Measurements from ENCODE around the gene KCNMB2.

Gene KCNMB2

DNA sequence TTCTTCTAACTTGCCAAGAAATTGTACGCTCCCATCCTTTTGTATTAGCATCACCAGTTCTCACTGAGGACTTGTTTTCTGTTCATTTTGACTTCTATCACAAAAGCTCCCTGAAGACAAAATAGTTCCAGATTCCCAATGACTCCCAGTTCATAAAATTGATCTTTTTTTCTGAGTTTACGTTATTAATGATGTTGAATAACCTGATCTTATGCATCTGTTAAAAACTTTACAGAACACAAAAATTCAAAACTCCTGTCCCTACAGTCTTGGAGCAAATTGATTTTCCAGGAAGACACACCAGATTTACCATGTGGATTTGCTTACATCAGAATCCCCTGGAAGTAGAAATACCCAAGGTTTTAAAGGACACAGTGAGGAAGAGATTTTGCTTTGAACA, 8.3 kb upstream of the KCNMB2 start:
- TF ChIP-seq, protein P1, sequence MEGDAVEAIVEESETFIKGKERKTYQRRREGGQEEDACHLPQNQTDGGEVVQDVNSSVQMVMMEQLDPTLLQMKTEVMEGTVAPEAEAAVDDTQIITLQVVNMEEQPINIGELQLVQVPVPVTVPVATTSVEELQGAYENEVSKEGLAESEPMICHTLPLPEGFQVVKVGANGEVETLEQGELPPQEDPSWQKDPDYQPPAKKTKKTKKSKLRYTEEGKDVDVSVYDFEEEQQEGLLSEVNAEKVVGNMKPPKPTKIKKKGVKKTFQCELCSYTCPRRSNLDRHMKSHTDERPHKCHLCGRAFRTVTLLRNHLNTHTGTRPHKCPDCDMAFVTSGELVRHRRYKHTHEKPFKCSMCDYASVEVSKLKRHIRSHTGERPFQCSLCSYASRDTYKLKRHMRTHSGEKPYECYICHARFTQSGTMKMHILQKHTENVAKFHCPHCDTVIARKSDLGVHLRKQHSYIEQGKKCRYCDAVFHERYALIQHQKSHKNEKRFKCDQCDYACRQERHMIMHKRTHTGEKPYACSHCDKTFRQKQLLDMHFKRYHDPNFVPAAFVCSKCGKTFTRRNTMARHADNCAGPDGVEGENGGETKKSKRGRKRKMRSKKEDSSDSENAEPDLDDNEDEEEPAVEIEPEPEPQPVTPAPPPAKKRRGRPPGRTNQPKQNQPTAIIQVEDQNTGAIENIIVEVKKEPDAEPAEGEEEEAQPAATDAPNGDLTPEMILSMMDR (IDR thresholded peaks at IDR 0.05; ENCODE audit: control insufficient read depth, insufficient read depth, low read depth, low read length, missing control alignments): no peak
- no peak overlapping the region for H3K4me3 ChIP-seq (ENCODE audit: control insufficient read depth, low read depth, low read length)
- no peak for DNase-seq (ENCODE audit: low read depth)

DNA sequence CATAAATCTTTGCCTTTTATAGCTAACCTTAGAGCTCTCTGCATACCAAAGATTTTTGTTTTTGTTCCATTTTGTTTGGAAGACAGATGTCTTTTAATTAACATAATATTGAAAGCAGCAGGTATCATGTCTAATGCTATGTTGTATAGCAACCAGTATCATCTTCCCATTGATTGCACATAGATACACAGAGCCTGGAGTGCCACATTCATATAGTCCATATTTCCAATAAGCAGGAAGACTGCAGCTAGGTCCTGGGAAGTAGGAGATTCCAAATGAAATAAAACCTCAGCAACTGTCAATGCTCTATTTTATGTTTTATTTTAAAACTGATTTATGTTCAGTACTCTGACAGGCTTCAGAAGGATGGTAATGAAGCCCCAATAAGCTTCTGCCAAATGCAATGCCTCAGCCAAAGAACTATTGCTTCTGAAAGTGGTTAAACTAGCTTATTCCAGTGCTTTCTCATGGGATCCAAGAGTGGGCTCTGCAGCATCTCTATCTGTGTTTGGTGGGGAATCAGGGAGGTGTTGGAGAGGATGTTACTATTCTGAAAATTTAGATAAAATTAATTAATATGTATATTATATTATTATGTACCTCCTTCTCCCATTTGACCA, 6.5 kb upstream of the KCNMB2 start:
- H3K4me3 ChIP-seq (ENCODE audit: control insufficient read depth, low read depth, low read length): no peak overlapping the region
- TF ChIP-seq, protein P1 (IDR thresholded peaks at IDR 0.05; ENCODE audit: control insufficient read depth, insufficient read depth, low read depth, low read length, missing control alignments): no peak
- DNase-seq (ENCODE audit: low read depth): no peak

DNA sequence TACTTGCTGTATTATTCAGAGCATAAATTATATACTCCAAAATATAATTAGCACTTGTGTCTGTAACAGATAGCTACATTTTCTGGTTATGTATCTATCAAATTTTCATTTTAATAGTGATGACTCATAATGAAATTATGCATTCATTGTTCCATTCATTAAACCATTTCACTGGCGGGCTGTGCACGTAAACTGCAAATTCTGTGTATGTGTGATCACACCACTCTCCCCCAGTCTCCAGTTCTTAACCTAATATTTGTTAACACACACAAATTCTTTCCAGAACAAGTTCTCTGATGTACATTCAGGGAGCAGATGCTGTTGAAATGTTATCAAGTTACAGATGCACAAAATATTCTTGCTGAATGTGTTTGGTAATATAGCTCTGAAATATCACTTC, 3.8 kb upstream of the KCNMB2 start:
- DNase-seq (ENCODE audit: low read depth): no peak
- TF ChIP-seq, protein P1 (IDR thresholded peaks at IDR 0.05; ENCODE audit: control insufficient read depth, insufficient read depth, low read depth, low read length, missing control alignments): no peak
- H3K4me3 ChIP-seq (ENCODE audit: control insufficient read depth, low read depth, low read length): no peak overlapping the region

DNA sequence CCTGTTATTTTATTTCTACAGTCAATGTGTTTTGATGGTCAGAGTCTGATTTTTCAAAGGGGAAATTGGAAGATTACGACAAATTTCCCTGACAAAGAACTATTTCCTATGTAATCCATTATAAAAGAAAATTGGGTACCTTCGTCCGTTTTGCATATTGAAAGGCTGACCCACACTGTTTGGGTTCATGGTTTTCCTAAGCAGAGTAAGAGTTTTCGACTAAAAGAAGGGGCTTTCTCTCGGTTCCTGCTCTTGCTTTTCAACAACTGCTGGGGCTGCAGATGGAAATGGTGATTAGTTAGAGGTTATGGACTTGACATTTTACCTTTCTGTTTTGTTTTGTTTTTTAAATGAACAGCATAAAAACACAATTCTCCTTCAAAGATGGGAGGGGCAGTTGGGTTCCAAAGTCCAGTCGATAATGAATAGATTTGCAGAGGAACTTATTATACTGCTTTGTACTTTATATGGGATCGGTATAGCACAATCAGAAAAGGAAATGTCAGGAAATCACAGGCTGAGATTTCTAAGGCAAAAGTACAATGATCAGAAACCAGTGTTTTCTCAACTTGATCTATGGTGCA, 978 bp downstream of the KCNMB2 start:
- no peak overlapping the region; the same call in 1 of the 2 replicates for H3K4me3 ChIP-seq (ENCODE audit: control insufficient read depth, low read depth, low read length)
- TF ChIP-seq, protein P1 (IDR thresholded peaks at IDR 0.05; ENCODE audit: control insufficient read depth, insufficient read depth, low read depth, low read length, missing control alignments): no peak
- DNase-seq (ENCODE audit: low read depth): no peak

DNA sequence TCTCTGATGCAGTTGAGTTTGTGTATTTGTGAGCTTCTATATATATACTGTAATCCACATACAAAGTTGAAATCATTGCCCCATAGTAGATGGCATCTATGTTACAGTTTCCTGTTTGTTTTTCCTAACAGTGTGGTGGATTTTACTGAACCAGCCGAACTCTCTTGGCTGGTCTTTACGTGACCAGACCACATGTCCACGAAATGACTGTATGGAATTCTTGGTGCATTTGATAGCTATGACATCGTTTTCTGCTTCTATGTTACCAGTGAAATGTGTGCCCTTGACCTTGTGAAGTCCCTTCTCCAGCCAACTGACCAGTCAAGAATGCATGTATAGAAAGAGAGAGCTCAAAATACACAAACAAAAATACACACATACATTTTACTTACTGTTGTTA, 1.8 kb downstream of the KCNMB2 start:
- H3K4me3 ChIP-seq (ENCODE audit: control insufficient read depth, low read depth, low read length): no peak overlapping the region
- TF ChIP-seq, protein P1 (IDR thresholded peaks at IDR 0.05; ENCODE audit: control insufficient read depth, insufficient read depth, low read depth, low read length, missing control alignments): no peak
- DNase-seq (ENCODE audit: low read depth): no peak

DNA sequence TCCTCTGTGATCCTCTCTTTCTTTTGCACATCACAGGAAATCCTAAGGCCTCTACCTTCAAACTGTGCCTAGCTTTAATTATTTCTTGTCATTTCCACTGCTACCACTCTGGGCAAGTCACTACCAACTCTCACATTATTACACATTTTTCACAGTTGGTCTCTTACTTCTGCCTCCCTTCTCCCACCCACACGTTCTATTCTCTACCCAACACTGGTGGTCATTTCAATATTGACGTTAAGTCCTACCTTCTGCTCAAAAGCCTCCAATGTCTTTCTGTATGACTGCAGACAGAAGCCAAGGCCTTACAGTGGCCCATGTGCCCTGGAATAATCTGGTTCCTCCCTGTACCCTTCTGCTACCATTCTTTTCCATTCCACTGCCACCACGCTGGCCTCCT, 3.9 kb downstream of the KCNMB2 start:
- TF ChIP-seq, protein P1 (IDR thresholded peaks at IDR 0.05; ENCODE audit: control insufficient read depth, insufficient read depth, low read depth, low read length, missing control alignments): no peak
- DNase-seq (ENCODE audit: low read depth): no peak
- no peak overlapping the region for H3K4me3 ChIP-seq (ENCODE audit: control insufficient read depth, low read depth, low read length)
